GM18951 (cell line): ENCODE measurements around the gene GIGYF2.

Experiments used
- POLR2A ChIP-seq: IDR thresholded peaks from 4 replicates; pipeline ENCODE4 v1.6.1; 2011; ENCODE audit warnings: mild to moderate bottlenecking; ENCODE audit not compliant: insufficient read length, insufficient read depth; ENCODE audit errors: extremely low read depth
- in situ Hi-C: fragments of 300-500 bp; cut with MboI; formaldehyde crosslinking; loops from one replicate; pipeline ENCODE4 v1.12.0; 2022; ENCODE audit warnings: low sequenced_read_pairs, mixed read lengths, inconsistent platforms; ENCODE audit not compliant: unreplicated experiment

GIGYF2 gene

GRCh38 chr2:232890896-232891601 is 193.9 kb downstream of the GIGYF2 start:
- in situ Hi-C loops, result no loop called here
- no peak for TF ChIP-seq POLR2A

GRCh38 chr2:232891621-232892071 is 194.5 kb downstream of the GIGYF2 start:
- in situ Hi-C loops, result no loop called here
- no peak for TF ChIP-seq POLR2A

- in situ Hi-C loops, result no loop called here
- TF ChIP-seq POLR2A, result no peak
These were observed 195.1 kb downstream of the GIGYF2 start for GRCh38 chr2:232892221-232892620.

- in situ Hi-C loops, result no loop called here
- TF ChIP-seq POLR2A, result no peak
These were observed 195.7 kb downstream of the GIGYF2 start for GRCh38 chr2:232892843-232893242.

- TF ChIP-seq POLR2A, result no peak
- in situ Hi-C loops, result no loop called here
These were observed 196.7 kb downstream of the GIGYF2 start for GRCh38 chr2:232893834-232894233.

GRCh38 chr2:232894251-232894650 is 197.1 kb downstream of the GIGYF2 start:
- no peak for TF ChIP-seq POLR2A
- in situ Hi-C loops, result no loop called here

- in situ Hi-C loops, result no loop called here
- no peak for TF ChIP-seq POLR2A
These were observed 197.6 kb downstream of the GIGYF2 start for GRCh38 chr2:232894746-232895145.

- in situ Hi-C loops, result no loop called here
- no peak for TF ChIP-seq POLR2A
These were observed 199.0 kb downstream of the GIGYF2 start for GRCh38 chr2:232896111-232896510.

GRCh38 chr2:232896720-232897597 is 199.8 kb downstream of the GIGYF2 start:
- in situ Hi-C loops, result no loop called here
- no peak for TF ChIP-seq POLR2A

GRCh38 chr2:232897598-232898408 is 200.7 kb downstream of the GIGYF2 start:
- in situ Hi-C loops, result no loop called here
- no peak for TF ChIP-seq POLR2A

- TF ChIP-seq POLR2A, result no peak
- in situ Hi-C loops, result no loop called here
These were observed 201.7 kb downstream of the GIGYF2 start for GRCh38 chr2:232898592-232899543.
